Breast epithelium (tissue), 4 donors: ENCODE data around the gene IGSF21. TPM values are rescaled to one million over a fixed set of nuclear protein-coding genes. Genes with fewer than 3 reads are reported as not detected.

Source experiments
- DNase-seq, 2 donors: peaks; one replicate each; pipeline ENCODE4 v3.0.0-alpha.2; 2019; ENCODE audit warnings: low spot score in 2 of 2
- H3K27ac ChIP-seq, 2 donors: fragments of 200-600 bp; sonication (generic) in 1 of 2; one replicate each; pipeline ENCODE4 v1.5.1; 2016 to 2019; ENCODE audit warnings: mild to moderate bottlenecking in 1 of 2
- H3K27me3 ChIP-seq, 2 donors: fragments of 200-600 bp; sonication (generic) in 1 of 2; one replicate each; pipeline versions ENCODE4 v1.5.1 to v1.6.0; 2017 to 2019; ENCODE audit warnings: control low read depth in 1 of 2, mild to moderate bottlenecking in 1 of 2
- H3K36me3 ChIP-seq: fragments of 200-600 bp; one replicate; pipeline ENCODE4 v1.5.1; 2019
- H3K4me1 ChIP-seq, 2 donors: fragments of 200-600 bp; sonication (generic); one replicate each; pipeline ENCODE4 v1.5.1; 2016 to 2019; ENCODE audit warnings: control low read depth in 1 of 2
- H3K4me3 ChIP-seq, 3 donors: fragments of 200-600 bp; sonication (generic); 1 replicate in 2 of 3; 2 replicates in 1 of 3; pipeline ENCODE4 v1.5.1; 2016 to 2019; ENCODE audit warnings: mild to moderate bottlenecking in 3 of 3, moderate library complexity in 2 of 3
- H3K9me3 ChIP-seq, 2 donors: fragments of 200-600 bp; sonication (generic) in 1 of 2; one replicate each; pipeline ENCODE4 v1.5.1; 2016 to 2019; ENCODE audit warnings: control low read depth in 1 of 2
- POLR2A ChIP-seq: fragments of 450-650 bp; IDR thresholded peaks from one replicate; pipeline ENCODE4 v1.6.1; 2016; ENCODE audit warnings: antibody characterized with exemption, mild to moderate bottlenecking, moderate library complexity
- POLR2AphosphoS5 ChIP-seq, 3 donors: sonication (generic); formaldehyde crosslinking; IDR thresholded peaks; one replicate each; pipeline ENCODE4 v1.6.1; 2017; ENCODE audit warnings: antibody characterized with exemption in 3 of 3
- intact Hi-C: fragments of 100-400 bp; cut with DNase I; formaldehyde crosslinking; loops from one replicate; pipeline ENCODE4 v1.15.1; 2023; ENCODE audit warnings: low total_unique reads
- total RNA-seq, 3 donors: library from RNA; depleted of rRNA; stranded (reverse); fragments of >200 nt; gene quantifications; one replicate each; pipeline ENCODE4 v1.1.0, GENCODE V29; 2016
- TF ChIP-seq, protein P1 (sequence below), 3 donors: fragments of 450-650 bp; IDR thresholded peaks; one replicate each; pipeline ENCODE4 v1.5.1; 2016 to 2017; ENCODE audit warnings: antibody characterized with exemption in 3 of 3, mild to moderate bottlenecking in 3 of 3, moderate library complexity in 3 of 3

The IGSF21 gene
- total RNA-seq, 3 donors from 2014 or later: 4.8 to 9.5 (median 4.8) TPM

GRCh38 chr1:18313523-18313922 is 205.9 kb downstream of the IGSF21 start:
- no peaks in the 10 kb centered on the region for H3K27me3 ChIP-seq

GRCh38 chr1:18314399-18314798 is 206.8 kb downstream of the IGSF21 start:
- TF ChIP-seq POLR2AphosphoS5 (IDR thresholded peaks at IDR 0.05) (no peak), POLR2A (no peak)
- TF ChIP-seq, protein P1, sequence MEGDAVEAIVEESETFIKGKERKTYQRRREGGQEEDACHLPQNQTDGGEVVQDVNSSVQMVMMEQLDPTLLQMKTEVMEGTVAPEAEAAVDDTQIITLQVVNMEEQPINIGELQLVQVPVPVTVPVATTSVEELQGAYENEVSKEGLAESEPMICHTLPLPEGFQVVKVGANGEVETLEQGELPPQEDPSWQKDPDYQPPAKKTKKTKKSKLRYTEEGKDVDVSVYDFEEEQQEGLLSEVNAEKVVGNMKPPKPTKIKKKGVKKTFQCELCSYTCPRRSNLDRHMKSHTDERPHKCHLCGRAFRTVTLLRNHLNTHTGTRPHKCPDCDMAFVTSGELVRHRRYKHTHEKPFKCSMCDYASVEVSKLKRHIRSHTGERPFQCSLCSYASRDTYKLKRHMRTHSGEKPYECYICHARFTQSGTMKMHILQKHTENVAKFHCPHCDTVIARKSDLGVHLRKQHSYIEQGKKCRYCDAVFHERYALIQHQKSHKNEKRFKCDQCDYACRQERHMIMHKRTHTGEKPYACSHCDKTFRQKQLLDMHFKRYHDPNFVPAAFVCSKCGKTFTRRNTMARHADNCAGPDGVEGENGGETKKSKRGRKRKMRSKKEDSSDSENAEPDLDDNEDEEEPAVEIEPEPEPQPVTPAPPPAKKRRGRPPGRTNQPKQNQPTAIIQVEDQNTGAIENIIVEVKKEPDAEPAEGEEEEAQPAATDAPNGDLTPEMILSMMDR (IDR thresholded peaks at IDR 0.05): no peak
- Histone ChIP-seq H3K36me3 (no peaks in the 10 kb centered on the region), H3K4me1 (no peaks in the 10 kb centered on the region), H3K9me3 (no peaks in the 10 kb centered on the region), H3K4me3 (no peak overlapping the region), H3K27ac (no peak overlapping the region), H3K27me3 (no peaks in the 10 kb centered on the region)
- DNase-seq: no peak
- intact Hi-C loops: no loop called here

More at GRCh38 chr1:18313523-18313922, 205.9 kb downstream of the IGSF21 start:
- Histone ChIP-seq H3K4me3 (no peak overlapping the region), H3K36me3 (no peaks in the 10 kb centered on the region), H3K9me3 (no peaks in the 10 kb centered on the region), H3K4me1 (no peaks in the 10 kb centered on the region), H3K27ac (no peak overlapping the region)
- intact Hi-C loops: no loop called here
- no peak for DNase-seq
- TF ChIP-seq POLR2A (no peak), POLR2AphosphoS5 (IDR thresholded peaks at IDR 0.05) (no peak)
- TF ChIP-seq, protein P1 (IDR thresholded peaks at IDR 0.05): no peak

- Histone ChIP-seq H3K36me3 (no peaks in the 10 kb centered on the region), H3K27ac (no peak overlapping the region), H3K4me1 (no peaks in the 10 kb centered on the region), H3K9me3 (no peaks in the 10 kb centered on the region), H3K27me3 (no peaks in the 10 kb centered on the region), H3K4me3 (no peak overlapping the region)
- intact Hi-C loops: no loop called here
- no peak for DNase-seq
- TF ChIP-seq POLR2A (no peak), POLR2AphosphoS5 (IDR thresholded peaks at IDR 0.05) (no peak)
- TF ChIP-seq, protein P1 (IDR thresholded peaks at IDR 0.05): no peak
Measured at GRCh38 chr1:18315449-18315848, 207.9 kb downstream of the IGSF21 start.

DNA sequence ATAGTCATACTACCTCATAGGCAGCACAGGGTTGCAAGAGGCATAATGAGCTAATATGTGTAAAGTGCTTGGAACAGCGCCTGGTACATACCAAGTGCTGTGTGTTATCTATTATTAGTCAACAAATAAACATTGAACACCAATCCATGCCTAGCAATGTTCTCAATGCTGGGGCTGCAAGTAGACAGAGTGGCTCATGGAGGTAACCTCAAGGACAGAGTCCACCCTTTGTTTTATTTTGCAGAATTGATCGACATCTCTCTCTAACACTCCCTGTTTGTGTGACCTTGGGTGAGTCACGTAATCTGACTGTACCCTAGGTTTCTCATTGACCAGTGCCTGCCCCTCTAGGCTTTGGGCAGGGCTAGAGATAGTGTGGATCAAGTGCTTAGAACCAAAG is 209.2 kb downstream of the IGSF21 start:
- Histone ChIP-seq H3K36me3 (no peaks in the 10 kb centered on the region), H3K4me3 (no peak overlapping the region), H3K9me3 (no peaks in the 10 kb centered on the region), H3K27ac (no peak overlapping the region), H3K4me1 (no peaks in the 10 kb centered on the region), H3K27me3 (no peaks in the 10 kb centered on the region)
- intact Hi-C loops: no loop called here
- no peak for DNase-seq
- TF ChIP-seq POLR2AphosphoS5 (IDR thresholded peaks at IDR 0.05) (no peak), POLR2A (no peak)
- TF ChIP-seq, protein P1 (IDR thresholded peaks at IDR 0.05): no peak

GRCh38 chr1:18319099-18319498 is 211.5 kb downstream of the IGSF21 start:
- TF ChIP-seq, protein P1 (IDR thresholded peaks at IDR 0.05): no peak
- TF ChIP-seq POLR2AphosphoS5 (IDR thresholded peaks at IDR 0.05): no peak
- TF ChIP-seq POLR2A: no peak
- intact Hi-C loops: no loop called here

More at GRCh38 chr1:18319099-18319498, 211.5 kb downstream of the IGSF21 start:
- Histone ChIP-seq H3K36me3 (no peaks in the 10 kb centered on the region), H3K4me3 (no peak overlapping the region), H3K27ac (no peak overlapping the region), H3K27me3 (peaks cover 0 to 3% of the 10 kb centered on the region in 2 donors), H3K9me3 (no peaks in the 10 kb centered on the region), H3K4me1 (no peaks in the 10 kb centered on the region)
- no peak for DNase-seq
